Measurements from ENCODE around the gene SMG5. TPM values are rescaled to one million over a fixed set of nuclear protein-coding genes. Genes with fewer than 3 reads are reported as not detected.

The SMG5 gene
- total RNA-seq, 2 donors from 2014 or later = 65.2 to 107 TPM

DNA sequence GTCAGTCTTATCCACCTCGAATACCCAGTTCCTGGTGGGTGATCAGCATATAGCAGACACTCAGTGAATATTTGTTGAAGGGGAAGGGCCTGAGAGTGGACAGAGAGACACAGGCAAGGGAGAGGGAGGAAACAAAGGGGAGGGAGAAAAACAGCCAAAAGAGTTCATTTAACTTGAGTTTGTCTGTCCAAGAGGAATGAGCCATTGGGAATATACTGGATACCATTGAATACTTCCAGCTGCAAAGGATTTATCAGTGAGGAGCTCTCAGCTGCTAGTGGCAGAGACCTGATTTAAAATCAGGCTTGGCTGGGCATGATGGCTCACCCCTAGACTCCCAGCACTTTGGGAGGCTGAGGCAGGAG is 52.2 kb downstream of the SMG5 start:
- DNase-seq = no peak
- Histone ChIP-seq H3K36me3 (no peaks in the 10 kb centered on the region), H3K27me3 (no peaks in the 10 kb centered on the region), H3K4me1 (no peaks in the 10 kb centered on the region), H3K4me3 (no peak overlapping the region), H3K9me3 (no peaks in the 10 kb centered on the region), H3K27ac (no peak overlapping the region), H3K9ac (ENCODE audit: low read depth in 2 of 2, low read length in 2 of 2) (no peak overlapping the region)
- TF ChIP-seq CTCF (IDR thresholded peaks at IDR 0.05) = no peak
- intact Hi-C loops (cut with DNase I) = no loop called here

DNA sequence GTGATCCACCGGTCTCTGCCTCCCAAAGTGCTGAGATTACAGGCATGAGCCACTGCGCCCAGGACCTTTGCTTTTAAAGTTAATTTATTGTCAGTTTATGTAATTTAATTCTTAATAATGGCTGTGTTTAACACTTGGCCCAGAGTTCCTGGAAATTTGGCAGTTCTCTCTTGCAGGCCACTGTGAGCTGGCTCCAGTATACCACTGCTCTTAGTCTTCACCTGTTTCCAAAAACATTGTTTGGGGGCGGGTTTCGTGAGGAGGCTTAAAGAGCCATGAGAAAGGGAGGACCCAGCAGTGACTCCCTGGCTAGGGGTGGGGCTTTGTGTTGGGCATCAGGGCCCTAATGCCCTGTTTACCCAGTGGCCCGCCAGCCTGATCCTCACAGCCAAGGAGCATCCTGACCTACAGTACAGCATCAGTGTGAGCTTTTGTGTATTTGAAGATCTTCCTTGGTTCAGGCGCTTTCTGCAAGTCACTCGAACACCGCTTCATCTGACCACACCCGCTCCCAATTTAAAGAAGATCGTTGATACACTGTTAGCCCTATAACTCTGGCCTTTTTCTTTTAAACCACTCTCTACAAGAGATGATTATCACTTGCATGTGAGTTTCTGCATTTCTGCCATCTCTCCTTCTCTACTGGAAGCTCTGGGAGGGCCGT is 52.7 kb downstream of the SMG5 start:
- Histone ChIP-seq H3K9ac (ENCODE audit: low read depth in 2 of 2, low read length in 2 of 2) (no peak overlapping the region), H3K27ac (no peak overlapping the region), H3K36me3 (no peaks in the 10 kb centered on the region), H3K27me3 (no peaks in the 10 kb centered on the region), H3K4me1 (no peaks in the 10 kb centered on the region), H3K4me3 (no peak overlapping the region), H3K9me3 (no peaks in the 10 kb centered on the region)
- intact Hi-C loops (cut with DNase I) = no loop called here
- no peak for TF ChIP-seq CTCF (IDR thresholded peaks at IDR 0.05)
- no peak for DNase-seq

GRCh38 chr1:156228501-156228900 is 54.1 kb downstream of the SMG5 start:
- H3K36me3 ChIP-seq = no peaks in the 10 kb centered on the region
- intact Hi-C loops (cut with DNase I) = no loop called here
- no peak for DNase-seq
- no peak for TF ChIP-seq CTCF (IDR thresholded peaks at IDR 0.05)
- no peaks in the 10 kb centered on the region for H3K9me3 ChIP-seq
- no peaks in the 10 kb centered on the region for H3K4me1 ChIP-seq
- H3K9ac ChIP-seq (ENCODE audit: low read depth in 2 of 2, low read length in 2 of 2) = no peak overlapping the region
- no peaks in the 10 kb centered on the region for H3K27me3 ChIP-seq
- no peak overlapping the region for H3K4me3 ChIP-seq
- no peak overlapping the region for H3K27ac ChIP-seq

- Histone ChIP-seq H3K9me3 (no peaks in the 10 kb centered on the region), H3K9ac (ENCODE audit: low read depth in 2 of 2, low read length in 2 of 2) (no peak overlapping the region), H3K36me3 (no peaks in the 10 kb centered on the region), H3K4me3 (no peak overlapping the region), H3K27ac (no peak overlapping the region), H3K4me1 (no peaks in the 10 kb centered on the region), H3K27me3 (no peaks in the 10 kb centered on the region)
- TF ChIP-seq CTCF (IDR thresholded peaks at IDR 0.05) = no peak
- DNase-seq = no peak
- intact Hi-C loops (cut with DNase I) = no loop called here
These were observed 55.8 kb downstream of the SMG5 start for GRCh38 chr1:156226782-156227181.

DNA sequence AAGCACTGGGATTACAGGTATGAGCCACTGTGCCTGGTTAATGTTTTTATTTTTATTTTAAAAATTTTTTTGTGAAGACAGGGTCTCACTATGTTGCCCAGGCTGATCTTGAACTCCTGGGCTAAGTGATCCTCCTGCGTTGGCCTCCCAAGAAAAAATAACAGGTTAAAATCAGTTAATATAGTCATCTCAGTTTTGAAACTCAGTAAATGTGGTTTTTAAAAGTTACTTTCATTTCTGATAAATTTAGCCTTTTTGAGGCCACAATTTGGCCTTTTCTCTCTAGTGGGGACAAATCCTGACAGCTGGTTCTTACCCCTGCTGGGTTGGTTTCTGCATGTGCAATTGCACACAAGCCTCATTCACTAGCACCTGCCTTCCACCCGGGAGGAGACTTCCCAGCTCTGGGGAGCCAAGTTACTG is 56.5 kb downstream of the SMG5 start:
- no peak for TF ChIP-seq CTCF (IDR thresholded peaks at IDR 0.05)
- H3K4me1 ChIP-seq = no peaks in the 10 kb centered on the region
- no peak overlapping the region for H3K27ac ChIP-seq
- H3K4me3 ChIP-seq = no peak overlapping the region
- no peak for DNase-seq
- H3K27me3 ChIP-seq = no peaks in the 10 kb centered on the region
- no peak overlapping the region for H3K9ac ChIP-seq (ENCODE audit: low read depth in 2 of 2, low read length in 2 of 2)
- intact Hi-C loops (cut with DNase I) = no loop called here
- no peaks in the 10 kb centered on the region for H3K9me3 ChIP-seq
- no peaks in the 10 kb centered on the region for H3K36me3 ChIP-seq
